Measurements from ENCODE around the gene RABL3.
"Not testable (repeated sequence)": the region's sequence is repeated elsewhere in the genome, so short reads cannot be mapped to it uniquely, and the experiment has no call there.

The RABL3 gene

DNA sequence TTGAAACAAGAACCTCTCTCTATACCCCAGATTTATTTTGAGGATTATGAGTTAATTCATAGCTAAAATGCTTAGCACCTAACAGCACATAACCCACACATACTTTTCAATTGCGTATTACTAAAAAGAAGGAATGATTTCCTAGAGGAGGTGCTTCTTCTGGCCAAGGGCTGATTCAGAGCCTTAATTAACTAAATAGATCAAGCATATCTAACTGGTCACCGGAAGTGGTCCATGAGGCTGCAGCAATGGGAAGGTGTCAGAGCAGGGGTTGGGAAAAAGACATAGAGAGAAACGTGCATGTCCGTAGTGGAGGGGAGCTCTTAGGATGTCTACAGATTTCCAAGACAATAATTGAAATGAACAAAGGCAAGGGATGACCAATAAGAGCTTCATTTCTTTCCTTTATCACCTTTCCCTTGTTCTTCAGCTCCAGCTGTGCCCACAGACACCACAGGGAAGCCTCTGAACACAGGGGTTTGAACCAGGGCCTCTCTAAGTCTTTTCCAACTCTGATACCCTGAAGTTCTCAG is 60.7 kb downstream of the RABL3 start:
- no peak for DNase-seq

GRCh38 chr3:120681018-120681417 is 61.3 kb downstream of the RABL3 start:
- DNase-seq = no peak

- DNase-seq = no peak
Observed at GRCh38 chr3:120680193-120680894, 62.0 kb downstream of the RABL3 start.

- DNase-seq = no peak
Observed at GRCh38 chr3:120678984-120679383, 63.3 kb downstream of the RABL3 start.

GRCh38 chr3:120678331-120678947 is 63.9 kb downstream of the RABL3 start:
- DNase-seq = no peak

GRCh38 chr3:120677193-120677592 is 65.1 kb downstream of the RABL3 start:
- not testable (repeated sequence) for DNase-seq

DNA sequence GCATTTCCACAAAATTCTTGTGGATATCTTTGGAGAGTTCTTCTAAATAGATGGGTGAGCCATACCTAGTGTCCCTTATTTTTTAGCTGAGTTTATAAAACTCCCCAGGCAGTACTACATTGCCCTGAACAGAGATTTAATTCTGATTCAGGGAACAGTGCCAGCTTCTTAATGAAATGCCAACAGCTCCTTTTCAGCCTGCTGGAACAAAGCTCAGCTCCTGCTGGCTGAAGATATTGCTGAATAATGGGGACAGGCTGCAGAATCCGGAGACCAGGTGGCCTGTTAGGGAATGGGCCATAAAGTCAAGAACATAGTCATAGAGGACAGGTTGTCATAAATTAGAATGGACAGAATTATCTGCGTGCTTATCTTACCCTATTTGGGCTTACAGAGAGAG is 69.2 kb downstream of the RABL3 start:
- no peak for DNase-seq

GRCh38 chr3:120670576-120670975 is 71.7 kb downstream of the RABL3 start:
- DNase-seq = no peak

DNA sequence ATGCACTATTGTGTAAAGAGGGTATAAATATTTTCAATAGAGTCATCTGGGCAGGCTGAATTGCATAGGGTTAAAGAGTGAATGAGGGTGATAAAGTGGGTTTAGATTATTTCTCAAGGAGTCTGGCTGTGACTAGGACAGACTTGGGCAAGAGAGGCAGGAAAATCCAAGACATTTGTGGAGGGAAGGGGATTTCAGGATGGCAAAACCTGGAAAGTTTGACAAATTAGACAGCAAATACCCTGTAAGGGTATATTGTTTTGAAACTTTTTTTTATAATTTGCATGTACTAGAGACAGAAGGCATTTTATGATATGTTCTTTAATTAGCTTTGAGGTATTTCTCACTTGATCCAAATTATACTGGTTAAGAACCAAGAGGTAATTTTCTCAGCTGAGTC is 77.4 kb downstream of the RABL3 start:
- no peak for DNase-seq

DNA sequence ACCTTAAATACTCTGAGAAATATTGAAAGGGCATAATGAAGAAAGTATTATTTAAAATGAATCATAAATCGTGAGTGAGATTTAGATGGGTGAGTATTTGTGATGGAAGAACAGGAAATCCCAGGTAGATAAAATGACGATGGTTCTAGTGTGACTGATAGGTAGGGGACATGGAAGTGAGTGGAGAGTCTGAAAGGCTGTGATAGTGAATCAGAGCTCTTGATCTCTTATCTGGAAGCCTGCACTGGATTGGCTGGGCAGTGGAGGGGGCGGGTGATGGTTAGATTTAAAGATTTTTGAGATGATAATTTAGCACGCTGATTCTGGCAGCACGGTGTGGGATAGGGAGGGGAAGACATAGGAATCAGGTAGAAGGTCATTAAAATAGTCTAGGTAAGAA is 80.4 kb downstream of the RABL3 start:
- no peak for DNase-seq

DNA sequence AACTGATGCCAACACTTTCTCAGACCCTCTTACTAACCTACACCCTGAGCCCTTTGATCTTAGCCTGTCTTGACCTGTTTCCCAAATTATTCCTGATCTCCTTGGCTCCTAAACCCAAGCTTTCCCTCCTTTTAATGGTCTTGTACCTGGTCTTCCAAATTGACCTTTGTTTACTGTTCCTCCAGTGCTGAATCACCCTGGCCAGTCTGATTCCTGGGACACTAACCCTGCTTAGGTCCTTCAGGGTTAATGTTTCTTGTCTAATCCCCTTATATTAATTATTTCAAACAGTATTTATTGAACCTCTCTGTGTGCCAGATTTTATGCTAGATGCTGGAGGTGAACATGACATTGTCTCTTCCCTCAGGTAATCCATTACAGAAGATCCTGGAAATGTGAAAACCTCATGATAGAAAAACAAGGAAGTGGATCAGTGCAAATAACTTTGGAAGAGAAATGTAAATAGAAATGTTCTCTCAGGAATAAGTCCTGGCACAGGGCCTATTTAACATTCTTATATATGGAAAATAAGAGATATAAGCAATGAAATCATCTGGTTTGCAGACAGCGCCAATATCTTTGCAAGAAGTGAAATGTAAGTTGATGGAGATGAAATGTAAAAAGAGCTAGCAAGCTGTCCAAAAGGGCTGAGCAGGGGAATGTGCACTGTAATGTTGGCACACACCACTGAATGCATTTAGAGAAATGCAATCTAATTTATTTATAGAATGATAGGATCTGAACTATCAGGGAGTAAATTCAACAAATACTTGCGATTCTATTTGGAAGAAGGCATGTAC is 81.0 kb downstream of the RABL3 start:
- DNase-seq = no peak

DNA sequence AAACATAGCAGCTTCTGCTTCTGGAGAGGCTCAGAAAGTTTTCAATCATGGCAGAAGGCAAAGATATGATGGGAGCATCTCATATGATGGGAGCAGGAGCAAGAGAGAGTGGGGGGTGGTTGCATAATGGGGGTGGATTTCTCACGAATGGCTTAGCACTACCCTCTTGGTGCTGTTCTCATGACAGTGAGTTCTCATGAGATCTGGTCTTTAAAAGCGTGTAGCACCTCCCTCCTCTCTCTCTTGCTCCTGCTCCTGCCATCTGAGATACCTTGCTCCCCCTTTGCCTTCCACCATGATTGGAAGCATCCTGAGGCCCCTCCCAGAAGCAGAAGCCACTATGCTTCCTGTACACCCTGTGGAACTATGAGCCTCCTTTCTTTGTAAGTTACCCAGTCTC is 82.5 kb downstream of the RABL3 start:
- no peak for DNase-seq

DNA sequence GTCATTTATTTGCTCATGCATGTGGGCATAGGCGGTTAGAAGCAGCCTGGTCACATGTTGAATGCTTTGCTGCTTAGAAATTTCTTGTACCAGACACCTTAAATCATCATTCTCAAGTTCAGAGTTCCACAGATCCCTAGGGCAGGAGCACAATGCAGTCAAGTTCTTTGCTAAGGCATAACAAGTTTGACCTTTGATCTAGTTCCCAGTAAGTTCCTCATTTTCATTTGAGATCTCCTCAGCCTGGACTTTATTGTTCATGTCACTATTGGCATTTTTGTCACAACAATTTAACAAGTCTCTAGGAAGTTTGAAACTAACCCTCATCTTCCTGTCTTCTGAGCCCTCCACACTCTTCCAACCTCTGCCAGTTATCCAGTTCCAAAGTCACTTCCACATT is 83.0 kb downstream of the RABL3 start:
- DNase-seq = no peak

DNA sequence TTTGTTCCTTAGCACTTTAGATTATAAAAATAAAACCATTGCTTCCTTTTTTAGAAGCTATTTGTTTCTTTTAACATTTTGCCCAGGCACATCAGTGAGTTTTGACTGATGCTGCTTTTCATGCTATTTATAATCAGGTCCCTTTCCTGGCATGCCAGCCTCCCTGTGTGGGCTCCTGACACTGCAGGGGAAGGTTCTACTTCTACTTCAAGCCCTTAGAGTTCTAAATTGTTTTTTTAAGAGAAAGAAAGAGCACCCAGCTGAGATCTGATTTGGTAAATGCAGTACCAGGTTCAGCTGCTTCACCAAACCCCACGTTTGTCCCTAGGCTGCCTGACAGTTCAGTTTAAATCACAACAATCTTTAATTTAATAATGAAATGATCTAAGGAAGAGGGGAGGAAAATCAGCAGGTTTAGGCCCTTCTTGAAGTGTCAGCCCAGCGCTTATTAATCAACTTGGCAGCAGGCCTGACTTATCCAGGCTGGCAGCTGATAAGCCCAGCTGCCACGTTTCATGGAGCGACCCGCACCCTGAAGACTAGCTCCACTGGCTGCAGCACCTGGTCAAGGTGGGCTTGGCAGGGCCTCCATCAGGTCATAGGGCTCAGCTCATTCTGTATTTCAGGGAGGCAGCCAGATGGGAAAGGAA is 89.3 kb downstream of the RABL3 start:
- DNase-seq = no peak

DNA sequence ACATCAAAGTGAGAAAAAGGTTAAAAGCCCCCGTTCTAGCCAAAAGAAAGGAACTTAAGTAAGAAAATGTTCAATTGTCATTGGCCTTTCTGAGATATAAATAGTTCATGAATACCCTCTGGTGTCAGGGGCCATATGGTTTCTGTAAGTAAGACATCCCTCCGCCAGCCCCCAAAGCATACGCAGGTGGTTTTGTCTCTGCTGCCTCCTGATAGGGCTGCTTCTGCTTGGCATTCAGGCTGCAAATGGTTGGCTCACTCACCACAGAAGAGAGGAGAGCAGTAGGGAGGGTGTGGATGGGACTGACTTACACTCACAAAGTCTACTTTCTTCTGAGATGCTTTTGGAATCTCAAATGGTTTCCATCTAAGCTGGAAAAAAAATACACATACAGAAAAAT is 90.0 kb downstream of the RABL3 start:
- no peak for DNase-seq

DNA sequence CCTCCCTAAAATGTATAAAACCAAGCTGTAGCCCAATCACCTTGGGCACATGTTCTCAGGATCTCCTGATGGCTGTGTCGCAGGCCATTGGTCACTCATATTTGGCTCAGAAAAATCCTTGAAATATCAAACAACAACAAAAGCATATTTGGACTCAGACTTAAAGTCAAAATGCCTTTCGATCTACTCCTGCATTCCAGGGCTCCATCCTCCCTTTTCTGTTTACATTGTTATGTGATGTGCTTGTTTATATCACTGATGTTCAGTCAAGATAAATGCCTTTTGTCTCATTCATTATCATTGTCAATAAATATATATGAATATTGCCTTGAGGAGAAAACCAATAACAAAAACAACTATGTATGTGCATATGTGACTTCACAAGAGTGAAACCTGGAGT is 92.0 kb downstream of the RABL3 start:
- no peak for DNase-seq

DNA sequence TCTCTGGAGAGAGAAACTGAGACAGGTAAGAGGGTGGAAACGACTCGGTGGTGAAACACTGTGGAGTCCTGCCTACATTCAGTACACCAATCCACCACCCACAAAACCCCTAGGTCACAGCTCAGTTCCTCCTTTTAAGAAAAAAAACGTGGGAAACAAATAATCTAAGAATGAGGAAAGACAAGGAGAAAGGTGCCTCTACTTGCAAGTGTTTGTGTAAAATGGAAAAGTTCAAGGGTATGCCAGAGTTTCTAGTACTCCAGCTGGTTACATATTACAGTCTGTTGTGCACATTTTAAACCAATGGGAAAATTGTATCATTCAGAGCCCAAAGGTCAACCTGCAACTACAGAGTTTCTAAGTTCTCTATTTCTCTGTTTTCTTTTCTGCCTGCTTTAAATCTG is 92.5 kb downstream of the RABL3 start:
- no peak for DNase-seq

DNA sequence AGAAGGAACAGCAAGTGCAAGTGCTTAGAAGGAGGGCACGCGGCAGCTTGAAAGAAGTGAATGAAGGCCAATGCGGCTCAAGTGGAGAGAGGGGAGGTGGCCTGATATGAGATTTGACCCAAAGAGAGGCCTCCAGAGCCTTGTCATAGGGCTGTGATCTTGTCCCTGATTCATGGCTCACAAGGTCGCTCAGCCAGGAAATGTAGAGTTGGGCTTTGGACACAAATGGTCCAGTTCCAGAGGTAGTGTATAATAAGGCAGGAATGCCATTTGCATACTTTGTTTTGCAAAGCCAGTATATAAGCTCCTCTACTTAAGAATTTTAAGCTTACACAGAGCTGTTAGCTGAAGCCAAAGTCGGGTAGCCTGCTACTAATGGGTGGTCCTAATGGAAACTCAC is 94.0 kb downstream of the RABL3 start:
- DNase-seq = no peak

DNA sequence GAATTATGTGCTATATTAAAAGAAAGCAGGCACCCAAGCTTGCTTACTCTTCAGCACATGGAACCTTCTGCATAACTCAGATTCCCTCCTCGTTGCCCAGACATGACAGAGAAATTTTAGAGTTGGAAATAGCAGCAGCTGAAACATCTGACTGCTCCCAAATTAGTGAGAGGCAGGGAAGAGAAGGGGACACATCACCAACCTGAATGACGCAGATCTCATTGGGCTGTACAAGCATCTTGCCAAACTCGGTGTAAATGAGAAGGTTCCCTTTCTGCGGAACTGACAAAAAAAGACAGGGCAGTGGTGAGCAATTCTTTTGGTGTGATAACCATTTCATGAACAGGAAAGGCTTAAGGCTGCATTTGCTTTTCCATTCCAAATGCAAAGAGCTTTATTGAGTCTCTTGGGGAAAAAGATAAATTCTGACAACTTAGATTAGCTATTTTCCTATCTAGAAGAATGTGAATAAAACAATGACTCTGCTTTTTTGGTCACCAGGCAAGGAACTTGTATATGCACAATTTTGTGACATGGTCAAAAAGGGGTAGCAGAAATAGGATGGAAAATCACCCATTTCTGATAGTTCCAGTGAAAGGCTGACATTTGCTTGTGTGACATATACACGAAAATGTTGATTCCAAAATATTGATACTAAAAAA is 95.4 kb downstream of the RABL3 start:
- DNase-seq = no peak

DNA sequence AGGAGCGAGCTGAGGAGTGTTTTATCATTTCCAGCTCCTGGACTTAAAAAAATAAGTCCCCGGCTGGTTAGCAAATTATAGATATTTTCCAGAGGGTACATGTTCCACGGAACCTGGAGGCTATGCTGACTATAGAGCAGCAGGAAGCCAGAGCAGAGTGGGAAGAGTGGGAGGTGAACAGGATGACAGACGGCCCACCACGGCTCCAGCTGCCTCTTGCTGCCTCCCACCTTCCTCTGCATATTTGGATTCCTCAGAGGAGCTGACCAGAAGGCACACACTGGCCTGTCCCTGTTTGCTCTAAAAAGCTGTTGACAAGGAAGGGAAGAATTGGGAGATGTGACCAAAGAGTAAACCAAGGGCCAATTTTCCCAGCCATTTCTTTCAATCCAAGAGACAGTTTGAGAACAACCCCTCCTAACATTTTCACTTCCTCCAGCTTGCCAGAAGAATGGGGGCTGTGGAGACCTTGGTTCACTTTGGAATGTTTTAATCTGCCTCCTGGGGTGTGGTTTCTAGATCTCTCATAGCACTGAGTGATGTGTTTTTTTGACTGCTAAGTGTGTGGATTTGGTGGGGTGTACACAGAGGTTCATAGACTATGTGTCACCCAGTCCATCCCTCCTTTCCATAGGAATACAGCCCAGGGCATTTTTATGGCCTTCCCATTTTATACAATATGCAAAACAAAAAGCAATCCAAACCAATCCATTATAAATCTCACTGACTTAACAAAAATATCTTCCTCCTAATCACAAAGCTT is 97.1 kb downstream of the RABL3 start:
- DNase-seq = no peak

DNA sequence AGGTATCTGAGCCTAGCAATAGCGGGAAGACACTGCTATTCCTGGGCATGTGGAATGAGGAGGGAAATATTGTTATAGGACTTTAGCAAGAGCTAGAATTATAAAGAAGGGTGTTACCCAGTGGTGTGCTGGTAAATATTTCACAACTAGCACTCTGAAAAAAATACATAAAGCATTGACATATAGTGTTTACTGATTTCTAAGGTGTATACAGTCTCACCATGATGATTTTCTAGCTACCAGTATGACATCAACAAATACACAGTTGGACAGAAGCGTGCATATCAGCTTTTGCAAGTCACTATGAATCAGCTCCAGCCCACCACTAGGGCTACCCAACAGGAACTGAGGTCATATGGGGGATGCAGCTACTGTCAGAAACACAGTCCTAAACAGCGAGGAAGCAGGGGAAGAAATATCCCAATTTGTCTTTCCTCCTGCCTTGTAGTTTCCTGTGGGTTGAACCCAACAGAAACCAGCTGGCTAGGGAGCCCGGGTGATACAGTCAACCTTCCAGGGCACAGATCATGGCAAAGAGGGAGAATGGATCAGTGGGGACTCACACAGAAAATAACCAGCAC is 99.9 kb downstream of the RABL3 start:
- peak; percentile 24 for DNase-seq

All from stimulated activated CD8-positive, alpha-beta memory T cell treated with anti-CD3 and anti-CD28 coated beads, Interleukin-4, amount 100 ng/mL, for 48 hours (primary cell).